Skin epidermis (tissue), 12 donors: ENCODE data around the gene PEX11A.

Experiments used
- H3K27ac ChIP-seq, 21 experiments: fragments of 200-600 bp; sonication (generic) in 11 of 21; one replicate each; pipeline ENCODE4 v1.5.0; 2020; ENCODE audit warnings: mild to moderate bottlenecking in 3 of 21, inconsistent platforms in 2 of 21, moderate library complexity in 2 of 21
- H3K4me3 ChIP-seq, 7 experiments: fragments of 200-600 bp; sonication (generic) in 2 of 7; one replicate each; pipeline ENCODE4 v1.5.0; 2020; ENCODE audit warnings: inconsistent platforms in 2 of 7, mild to moderate bottlenecking in 2 of 7, moderate library complexity in 1 of 7

PEX11A gene

GRCh38 chr15:89660556-89660955 is 30.0 kb downstream of the PEX11A start:
- no peak overlapping the region for H3K4me3 ChIP-seq
- no peak overlapping the region for H3K27ac ChIP-seq

- H3K4me3 ChIP-seq, result no peak overlapping the region
- H3K27ac ChIP-seq, result no peak overlapping the region
Measured at GRCh38 chr15:89659295-89659694, 31.3 kb downstream of the PEX11A start.

GRCh38 chr15:89657686-89658200 is 32.8 kb downstream of the PEX11A start:
- no peak overlapping the region for H3K27ac ChIP-seq
- no peak overlapping the region for H3K4me3 ChIP-seq

- Histone ChIP-seq H3K27ac (no peak overlapping the region), H3K4me3 (no peak overlapping the region)
Measured at GRCh38 chr15:89656116-89656815, 34.3 kb downstream of the PEX11A start.

GRCh38 chr15:89654847-89655805 is 35.4 kb downstream of the PEX11A start, which contains the start of gene KIF7:
Gene KIF7 (minus strand): TSS chr15:89655467. CDS start chr15:89652930, 2,537 bp downstream.
- peak within 1 kb of the TSS in 14 of 21 experiments; percentile 13 to 79 (median 60) for H3K27ac ChIP-seq
- H3K4me3 ChIP-seq, result peak within 1 kb of the TSS; percentile 37 to 71 (median 57)

- H3K27ac ChIP-seq, result peak overlapping the region in 7 of 21 experiments; percentile 39 to 79 (median 70)
Measured at GRCh38 chr15:89654301-89654761, 36.2 kb downstream of the PEX11A start.

GRCh38 chr15:89653578-89653977 is 37.0 kb downstream of the PEX11A start:
- Histone ChIP-seq H3K4me3 (no peak overlapping the region), H3K27ac (no peak overlapping the region)

More at GRCh38 chr15:89654301-89654761, 36.2 kb downstream of the PEX11A start:
- H3K4me3 ChIP-seq, result peak overlapping the region; percentile 37 to 71 (median 57)

GRCh38 chr15:89652666-89653065 is 37.9 kb downstream of the PEX11A start:
- Histone ChIP-seq H3K27ac (no peak overlapping the region), H3K4me3 (no peak overlapping the region)

- H3K27ac ChIP-seq, result no peak overlapping the region
- no peak overlapping the region for H3K4me3 ChIP-seq
Measured at GRCh38 chr15:89652131-89652530, 38.4 kb downstream of the PEX11A start.

- Histone ChIP-seq H3K27ac (no peak overlapping the region), H3K4me3 (no peak overlapping the region)
Measured at GRCh38 chr15:89649716-89650115, 40.8 kb downstream of the PEX11A start.

GRCh38 chr15:89649013-89649625 is 41.4 kb downstream of the PEX11A start:
- no peak overlapping the region for H3K27ac ChIP-seq

GRCh38 chr15:89648106-89649012 is 42.2 kb downstream of the PEX11A start:
- no peak overlapping the region for H3K4me3 ChIP-seq
- H3K27ac ChIP-seq, result no peak overlapping the region

More at GRCh38 chr15:89649013-89649625, 41.4 kb downstream of the PEX11A start:
- H3K4me3 ChIP-seq, result no peak overlapping the region

- Histone ChIP-seq H3K4me3 (no peak overlapping the region), H3K27ac (no peak overlapping the region)
Measured at GRCh38 chr15:89647191-89647851, 43.2 kb downstream of the PEX11A start.

GRCh38 chr15:89646416-89647141 is 44.0 kb downstream of the PEX11A start:
- Histone ChIP-seq H3K4me3 (no peak overlapping the region), H3K27ac (no peak overlapping the region)

- H3K27ac ChIP-seq, result no peak overlapping the region
- H3K4me3 ChIP-seq, result no peak overlapping the region
Measured at GRCh38 chr15:89645680-89646079, 44.9 kb downstream of the PEX11A start.

GRCh38 chr15:89642106-89642505 is 48.4 kb downstream of the PEX11A start:
- H3K4me3 ChIP-seq, result no peak overlapping the region
- no peak overlapping the region for H3K27ac ChIP-seq

- H3K27ac ChIP-seq, result no peak overlapping the region
- H3K4me3 ChIP-seq, result no peak overlapping the region
Measured at GRCh38 chr15:89641053-89641452, 49.5 kb downstream of the PEX11A start.

GRCh38 chr15:89640245-89640644 is 50.3 kb downstream of the PEX11A start:
- Histone ChIP-seq H3K4me3 (no peak overlapping the region), H3K27ac (no peak overlapping the region)
